Measurements from ENCODE around the gene USF1.
"Not testable (repeated sequence)": the region's sequence is repeated elsewhere in the genome, so short reads cannot be mapped to it uniquely, and the experiment has no call there.

USF1 gene

GRCh38 chr1:161019751-161020495, 25.9 kb downstream of the USF1 start:
- DNase-seq (ENCODE audit: low read depth, low spot score): peak; percentile 41

- DNase-seq (ENCODE audit: low read depth, low spot score): not testable (repeated sequence)
Observed at GRCh38 chr1:161019111-161019660, 26.6 kb downstream of the USF1 start.

GRCh38 chr1:161018631-161018930, 27.2 kb downstream of the USF1 start:
- DNase-seq (ENCODE audit: low read depth, low spot score): no peak

GRCh38 chr1:161017756-161018630, 27.8 kb downstream of the USF1 start:
- no peak for DNase-seq (ENCODE audit: low read depth, low spot score)

- not testable (repeated sequence) for DNase-seq (ENCODE audit: low read depth, low spot score)
Observed at GRCh38 chr1:161017181-161017580, 28.6 kb downstream of the USF1 start.

GRCh38 chr1:161016683-161017082, 29.1 kb downstream of the USF1 start:
- not testable (repeated sequence) for DNase-seq (ENCODE audit: low read depth, low spot score)

GRCh38 chr1:161013488-161014230, 32.1 kb downstream of the USF1 start:
- no peak for DNase-seq (ENCODE audit: low read depth, low spot score)

- no peak for DNase-seq (ENCODE audit: low read depth, low spot score)
Observed at GRCh38 chr1:161013131-161013487, 32.7 kb downstream of the USF1 start.

GRCh38 chr1:161012420-161012819, 33.4 kb downstream of the USF1 start:
- DNase-seq (ENCODE audit: low read depth, low spot score): no peak

- DNase-seq (ENCODE audit: low read depth, low spot score): no peak
Observed at GRCh38 chr1:161009602-161010211, 36.1 kb downstream of the USF1 start.

GRCh38 chr1:161008869-161009510, 36.8 kb downstream of the USF1 start:
- DNase-seq (ENCODE audit: low read depth, low spot score): no peak

GRCh38 chr1:161007369-161007768, 38.4 kb downstream of the USF1 start:
- no peak for DNase-seq (ENCODE audit: low read depth, low spot score)

GRCh38 chr1:161006563-161006962, 39.2 kb downstream of the USF1 start:
- DNase-seq (ENCODE audit: low read depth, low spot score): no peak

GRCh38 chr1:161001525-161001924, 44.3 kb downstream of the USF1 start:
- DNase-seq (ENCODE audit: low read depth, low spot score): no peak

GRCh38 chr1:161000736-161001480, 44.9 kb downstream of the USF1 start:
- DNase-seq (ENCODE audit: low read depth, low spot score): no peak

GRCh38 chr1:160999376-160999775, 46.4 kb downstream of the USF1 start:
- no peak for DNase-seq (ENCODE audit: low read depth, low spot score)

GRCh38 chr1:160997323-160998038, 48.3 kb downstream of the USF1 start:
- peak; percentile 39 for DNase-seq (ENCODE audit: low read depth, low spot score)

- peak; percentile 63 for DNase-seq (ENCODE audit: low read depth, low spot score)
Observed at GRCh38 chr1:160996178-160996577, 49.6 kb downstream of the USF1 start.

GRCh38 chr1:160993544-160994193, 52.1 kb downstream of the USF1 start:
- peak; percentile 58 for DNase-seq (ENCODE audit: low read depth, low spot score)
